Endometrial microvascular endothelial cells (primary cell): ENCODE results near the gene PKMYT1. TPM values are rescaled to one million over a fixed set of nuclear protein-coding genes. Genes with fewer than 3 reads are reported as not detected.

Experiments used
- in situ Hi-C: cut with HindIII; loops from 2 replicates; pipeline ENCODE4 v1.10.0; 2017; ENCODE audit warnings: low sequenced_read_pairs, low pct_unique_long_range_greater_than_20kb; ENCODE audit errors: inconsistent ontology term
- total RNA-seq: library from RNA; depleted of rRNA; stranded (reverse); fragments of >200 nt; gene quantifications from one replicate; pipeline ENCODE4 v1.2.3, GENCODE V29; 2015; ENCODE audit errors: inconsistent ontology term

The PKMYT1 gene
- total RNA-seq, 1 donor from 2014 or later = 32.3 TPM

- in situ Hi-C loops = no loop called here
These were observed 498 bp downstream of the PKMYT1 start for GRCh38 chr16:2979669-2980226.

DNA sequence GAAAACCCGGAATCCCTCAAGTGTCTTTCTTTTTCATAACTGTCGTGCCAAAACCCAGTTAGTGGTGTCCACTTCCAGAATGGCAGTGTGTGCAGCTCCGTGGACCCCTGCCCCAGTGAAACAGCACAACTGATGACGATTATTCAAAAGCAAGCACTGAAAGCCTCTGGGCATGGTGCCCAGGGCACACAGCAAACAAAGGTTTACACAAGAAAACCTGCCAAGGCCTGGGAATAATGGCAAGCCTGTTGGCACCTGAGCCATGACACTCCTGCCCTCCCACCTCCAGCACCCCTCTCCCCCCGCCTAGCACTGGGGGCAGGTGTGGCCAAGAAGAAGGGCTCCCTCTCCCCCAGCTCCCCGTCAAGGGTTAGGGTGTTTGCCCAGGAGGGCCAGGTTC is 2.8 kb downstream of the PKMYT1 start:
- in situ Hi-C loops = no loop called here

DNA sequence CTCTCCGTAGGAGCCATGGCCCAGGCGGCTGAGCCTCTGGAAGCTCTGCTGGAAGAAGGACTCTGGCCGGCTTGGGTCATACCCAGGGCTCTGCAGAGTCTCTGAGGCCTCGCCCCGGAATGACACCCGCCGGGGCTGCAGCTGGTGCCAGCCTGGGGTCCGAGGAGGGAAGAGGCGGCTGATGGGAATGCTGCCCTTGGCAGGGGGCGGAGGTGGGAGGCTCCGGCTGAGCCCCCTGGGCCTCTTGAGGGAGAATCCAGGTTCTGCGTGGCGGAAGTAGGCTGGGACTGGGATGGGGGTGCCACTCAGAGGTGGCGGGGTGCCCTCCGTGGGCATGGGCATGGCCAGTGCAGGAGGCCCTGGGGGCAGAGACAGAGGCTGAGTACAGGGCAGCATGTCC is 3.6 kb downstream of the PKMYT1 start:
- in situ Hi-C loops = no loop called here

DNA sequence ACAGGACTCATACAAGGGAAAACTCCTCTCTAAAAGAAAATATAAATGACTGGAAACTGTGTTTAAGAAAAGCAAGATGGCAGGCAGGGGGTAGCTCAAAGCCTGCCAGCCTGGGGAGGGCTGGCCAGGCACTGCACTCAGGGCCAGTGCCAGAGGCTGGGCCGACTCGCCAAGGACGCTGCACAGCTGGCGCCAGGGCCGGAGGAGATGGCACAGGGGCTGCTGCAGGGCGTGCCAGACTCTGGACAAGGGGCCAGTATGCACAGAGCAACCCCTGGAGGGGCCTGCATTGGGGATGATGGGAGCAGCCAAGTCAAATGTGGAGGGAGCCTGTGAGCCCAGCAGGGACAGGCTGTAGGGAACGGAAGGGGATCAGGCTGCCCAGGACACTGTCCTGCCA is 4.0 kb downstream of the PKMYT1 start:
- in situ Hi-C loops = no loop called here

- in situ Hi-C loops = no loop called here
These were observed 5.0 kb downstream of the PKMYT1 start for GRCh38 chr16:2975161-2975795.

- in situ Hi-C loops = no loop called here
These were observed 5.8 kb downstream of the PKMYT1 start for GRCh38 chr16:2974319-2975056.

GRCh38 chr16:2973605-2974318 is 6.5 kb downstream of the PKMYT1 start:
- in situ Hi-C loops = no loop called here

GRCh38 chr16:2973093-2973492 is 7.2 kb downstream of the PKMYT1 start:
- in situ Hi-C loops = no loop called here

DNA sequence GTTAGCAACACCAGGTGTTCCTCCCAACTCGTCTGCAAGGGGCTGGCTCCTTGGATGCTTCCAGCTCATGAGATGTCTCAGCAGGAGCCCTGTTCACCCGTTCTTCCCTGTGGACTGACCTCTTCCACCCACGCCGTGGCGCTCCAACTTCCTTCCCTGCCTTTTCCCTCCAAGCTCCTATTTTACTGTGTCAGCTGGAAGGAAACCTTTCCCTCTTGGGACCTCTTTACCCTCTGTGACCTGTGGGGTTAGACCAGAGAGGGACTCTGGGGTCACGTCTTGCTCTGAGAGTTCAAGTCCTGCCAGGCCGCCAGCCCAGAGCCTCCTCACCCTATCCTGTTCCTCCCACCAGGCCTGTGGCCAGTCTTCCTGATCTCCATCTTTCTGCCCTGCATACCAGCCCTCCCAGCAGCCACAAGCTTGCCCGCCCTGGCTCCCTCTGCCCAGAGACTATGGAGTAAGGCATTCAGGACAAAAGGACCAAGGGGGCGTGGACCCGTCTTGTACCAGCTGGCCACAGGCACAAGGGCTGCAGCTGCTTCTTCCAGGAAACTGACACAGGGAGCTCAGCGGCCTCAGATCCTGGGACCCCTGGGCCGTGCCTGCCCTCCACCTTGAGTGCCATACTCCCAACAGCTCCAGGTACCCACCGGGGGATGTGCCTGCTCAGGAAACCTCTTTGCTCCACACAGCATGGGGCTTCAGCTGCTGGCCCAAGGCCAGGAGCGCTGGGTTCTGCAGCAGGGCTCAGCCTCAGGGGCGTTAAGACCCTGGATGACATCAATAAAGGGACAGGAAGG is 8.1 kb downstream of the PKMYT1 start:
- in situ Hi-C loops = no loop called here

- in situ Hi-C loops = no loop called here
These were observed 8.9 kb downstream of the PKMYT1 start for GRCh38 chr16:2971134-2971984.

DNA sequence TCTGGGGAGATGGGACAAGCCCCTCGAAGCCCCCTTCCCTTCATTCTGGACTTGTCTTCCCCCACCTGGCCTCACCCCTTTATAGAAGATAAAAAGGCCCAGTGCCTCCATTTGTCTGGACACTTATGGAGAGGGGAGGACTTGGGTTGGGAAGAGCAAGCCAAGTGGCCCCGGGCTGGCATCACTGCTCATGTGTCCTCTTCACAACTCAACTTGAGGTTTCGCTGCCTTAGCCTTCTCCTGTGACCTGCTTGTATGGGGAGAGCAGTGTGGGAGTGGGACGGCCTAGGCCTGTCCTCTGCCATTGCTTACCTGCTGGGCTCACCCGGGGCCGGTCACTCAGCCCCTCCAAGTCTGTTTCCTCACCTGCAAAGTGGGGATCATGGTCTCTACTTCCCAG is 9.7 kb downstream of the PKMYT1 start:
- in situ Hi-C loops = no loop called here

GRCh38 chr16:2969545-2970521 is 10.4 kb downstream of the PKMYT1 start:
- in situ Hi-C loops = no loop called here

GRCh38 chr16:2968738-2969544 is 11.3 kb downstream of the PKMYT1 start, which contains the start of gene PAQR4:
Gene PAQR4 (plus strand): TSS chr16:2969348. CDS start chr16:2969675, 327 bp downstream.
- in situ Hi-C loops = no loop called here

DNA sequence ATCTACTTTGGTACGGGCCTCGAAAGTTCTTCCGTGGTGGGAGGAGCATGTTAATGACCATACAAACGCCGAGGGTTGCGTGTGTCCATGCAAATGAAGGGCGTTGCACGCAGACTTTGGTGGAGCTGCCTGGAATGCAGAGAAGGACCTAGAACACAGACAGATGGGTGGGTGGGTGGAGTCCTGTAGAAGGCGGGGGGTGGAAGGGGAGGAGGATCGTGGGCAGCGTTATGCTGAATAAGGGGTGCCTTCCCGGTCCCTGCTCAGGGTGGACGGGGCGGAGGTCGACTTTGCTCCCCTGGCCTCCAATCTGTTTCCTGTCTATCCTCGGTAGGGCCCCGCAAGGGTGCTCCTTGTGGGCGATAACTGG is 11.9 kb downstream of the PKMYT1 start:
- in situ Hi-C loops = no loop called here

- in situ Hi-C loops = no loop called here
These were observed 12.5 kb downstream of the PKMYT1 start for GRCh38 chr16:2967721-2968161.

DNA sequence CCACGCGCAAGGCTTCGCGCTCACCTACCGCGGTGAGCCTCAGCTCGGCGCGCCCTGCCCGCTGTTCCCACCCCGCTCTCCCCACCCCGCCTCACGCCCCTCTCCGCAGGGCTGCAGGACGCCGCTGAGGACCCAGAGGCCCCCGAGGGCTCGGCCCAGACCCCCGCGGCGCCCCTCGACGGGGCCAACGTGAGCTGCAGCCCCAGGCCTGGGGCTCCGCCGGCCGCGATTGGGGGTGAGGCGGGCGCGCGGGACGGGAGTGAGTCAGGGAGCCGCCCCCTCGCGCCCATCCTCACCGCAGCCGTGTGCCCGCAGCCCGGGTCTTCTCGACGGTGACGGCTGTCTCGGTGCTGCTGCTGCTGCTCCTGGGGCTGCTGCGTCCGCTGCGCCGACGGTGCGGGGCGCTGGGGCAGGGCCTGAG is 13.0 kb downstream of the PKMYT1 start:
- in situ Hi-C loops = no loop called here
